Measurements from ENCODE around the gene BRF1.

Gene BRF1

GRCh38 chr14:105169776-105170655, 130.8 kb downstream of the BRF1 start:
- no peak for DNase-seq

- peak; percentile 23 for DNase-seq
Observed at GRCh38 chr14:105168979-105169507, 131.8 kb downstream of the BRF1 start.

GRCh38 chr14:105168496-105168978, 132.3 kb downstream of the BRF1 start, which contains the start of gene JAG2:
JAG2 (minus strand) TSS chr14:105168776; CDS start chr14:105168420, 356 bp downstream.
- peak; percentile 60 for DNase-seq

GRCh38 chr14:105168093-105168420, 132.7 kb downstream of the BRF1 start:
- no peak for DNase-seq

GRCh38 chr14:105167303-105168092, 133.3 kb downstream of the BRF1 start:
- no peak for DNase-seq

GRCh38 chr14:105166571-105167302, 134.1 kb downstream of the BRF1 start:
- DNase-seq = no peak

- DNase-seq = no peak
Observed at GRCh38 chr14:105165761-105166485, 134.9 kb downstream of the BRF1 start.

- DNase-seq = no peak
Observed at GRCh38 chr14:105165134-105165704, 135.6 kb downstream of the BRF1 start.

- no peak for DNase-seq
Observed at GRCh38 chr14:105163040-105163742, 137.6 kb downstream of the BRF1 start.

GRCh38 chr14:105162669-105162979, 138.2 kb downstream of the BRF1 start:
- no peak for DNase-seq

GRCh38 chr14:105161964-105162668, 138.7 kb downstream of the BRF1 start:
- DNase-seq = no peak

GRCh38 chr14:105161309-105161708, 139.5 kb downstream of the BRF1 start:
- no peak for DNase-seq

GRCh38 chr14:105160776-105161175, 140.0 kb downstream of the BRF1 start:
- DNase-seq = no peak

- no peak for DNase-seq
Observed at GRCh38 chr14:105159344-105159743, 141.5 kb downstream of the BRF1 start.
